Immature natural killer cell (primary cell): Measurements from ENCODE around the gene TSR1. TPM values are rescaled to one million over a fixed set of nuclear protein-coding genes. Genes with fewer than 3 reads are reported as not detected.
A peak's percentile ranks its signal among the peaks of the same experiment; 100 is the strongest.

Experiments used
- DNase-seq, 3 donors: peaks; one replicate each; pipeline ENCODE4 v3.0.0; 2022; ENCODE audit warnings: mixed read lengths in 1 of 3
- H3K27ac Mint-ChIP-seq, 6 donors: one replicate each; pipeline ENCODE4 v1.8.0; 2020; ENCODE audit warnings: mixed read lengths in 6 of 6, mild to moderate bottlenecking in 5 of 6, inconsistent platforms in 4 of 6, moderate library complexity in 3 of 6
- H3K27me3 Mint-ChIP-seq, 3 donors: one replicate each; pipeline ENCODE4 v1.8.0; 2020 to 2021; ENCODE audit warnings: low read depth in 3 of 3, mild to moderate bottlenecking in 3 of 3, mixed read lengths in 3 of 3, moderate library complexity in 3 of 3, inconsistent platforms in 1 of 3
- H3K36me3 Mint-ChIP-seq, 3 donors: one replicate each; pipeline ENCODE4 v1.8.0; 2020; ENCODE audit warnings: mixed read lengths in 3 of 3, inconsistent platforms in 2 of 3, mild to moderate bottlenecking in 2 of 3
- H3K4me1 Mint-ChIP-seq, 2 donors: one replicate each; pipeline ENCODE4 v1.8.0; 2020; ENCODE audit warnings: inconsistent platforms in 2 of 2, mild to moderate bottlenecking in 2 of 2, mixed read lengths in 2 of 2, moderate library complexity in 1 of 2
- H3K4me3 Mint-ChIP-seq, 5 donors: one replicate each; pipeline ENCODE4 v1.8.0; 2020; ENCODE audit warnings: mild to moderate bottlenecking in 5 of 5, mixed read lengths in 5 of 5, inconsistent platforms in 3 of 5, moderate library complexity in 3 of 5
- H3K9me3 Mint-ChIP-seq, 6 donors: one replicate each; pipeline ENCODE4 v1.8.0; 2020; ENCODE audit warnings: mild to moderate bottlenecking in 6 of 6, mixed read lengths in 6 of 6, inconsistent platforms in 4 of 6, moderate library complexity in 3 of 6
- polyA plus RNA-seq, 3 donors: library from polyadenylated mRNA; unstranded; fragments of 300-500 nt; fragmentation: Illumina TruSeq; gene quantifications; one replicate each; pipeline ENCODE4 v1.2.3, GENCODE V29; 2021

Gene TSR1
- polyA plus RNA-seq, 3 donors from 2014 or later = 8.0 to 17.1 (median 9.5) TPM

GRCh38 chr17:2374549-2375285 lies 38.5 kb upstream of the TSR1 start:
- peaks cover 0 to 3% (median 3%) of the 10 kb centered on the region in 3 donors for H3K36me3 Mint-ChIP-seq
- peak overlapping the region in 2 of 6 donors; percentile 40 to 76 for H3K27ac Mint-ChIP-seq
- no peaks in the 10 kb centered on the region for H3K9me3 Mint-ChIP-seq
- H3K4me1 Mint-ChIP-seq = no peaks in the 10 kb centered on the region
- no peak overlapping the region for H3K4me3 Mint-ChIP-seq
- peaks cover 0 to 1% (median 0%) of the 10 kb centered on the region in 3 donors for H3K27me3 Mint-ChIP-seq
- no peak for DNase-seq

GRCh38 chr17:2373179-2373578 lies 36.9 kb upstream of the TSR1 start:
- Mint-ChIP-seq H3K27me3 (peaks cover 0 to 3% (median 0%) of the 10 kb centered on the region in 3 donors), H3K27ac (no peak overlapping the region), H3K36me3 (peaks cover 0 to 3% (median 3%) of the 10 kb centered on the region in 3 donors), H3K4me1 (no peaks in the 10 kb centered on the region), H3K9me3 (no peaks in the 10 kb centered on the region), H3K4me3 (no peak overlapping the region)
- DNase-seq = no peak

- DNase-seq = no peak
- H3K27ac Mint-ChIP-seq = no peak overlapping the region
- H3K36me3 Mint-ChIP-seq = peaks cover 0 to 3% (median 3%) of the 10 kb centered on the region in 3 donors
- H3K27me3 Mint-ChIP-seq = peaks cover 0 to 3% (median 0%) of the 10 kb centered on the region in 3 donors
- H3K9me3 Mint-ChIP-seq = no peaks in the 10 kb centered on the region
- H3K4me3 Mint-ChIP-seq = no peak overlapping the region
- H3K4me1 Mint-ChIP-seq = no peaks in the 10 kb centered on the region
These were observed 36.4 kb upstream of the TSR1 start for GRCh38 chr17:2372681-2373080.

GRCh38 chr17:2372180-2372579 lies 35.9 kb upstream of the TSR1 start:
- H3K4me3 Mint-ChIP-seq = no peak overlapping the region
- H3K4me1 Mint-ChIP-seq = no peaks in the 10 kb centered on the region
- H3K27me3 Mint-ChIP-seq = peaks cover 0 to 3% (median 0%) of the 10 kb centered on the region in 3 donors
- DNase-seq = no peak
- no peak overlapping the region for H3K27ac Mint-ChIP-seq
- peaks cover 0 to 3% (median 3%) of the 10 kb centered on the region in 3 donors for H3K36me3 Mint-ChIP-seq
- no peaks in the 10 kb centered on the region for H3K9me3 Mint-ChIP-seq

GRCh38 chr17:2371183-2372130 lies 35.2 kb upstream of the TSR1 start:
- no peak overlapping the region for H3K27ac Mint-ChIP-seq
- peaks cover 0 to 3% (median 3%) of the 10 kb centered on the region in 3 donors for H3K36me3 Mint-ChIP-seq
- peaks cover 0 to 3% (median 0%) of the 10 kb centered on the region in 3 donors for H3K27me3 Mint-ChIP-seq
- no peak overlapping the region for H3K4me3 Mint-ChIP-seq
- no peak for DNase-seq
- no peaks in the 10 kb centered on the region for H3K9me3 Mint-ChIP-seq
- H3K4me1 Mint-ChIP-seq = no peaks in the 10 kb centered on the region

GRCh38 chr17:2370211-2370589 lies 33.9 kb upstream of the TSR1 start:
- Mint-ChIP-seq H3K36me3 (peaks cover 0 to 3% (median 3%) of the 10 kb centered on the region in 3 donors), H3K9me3 (no peaks in the 10 kb centered on the region), H3K27me3 (peaks cover 0 to 3% (median 0%) of the 10 kb centered on the region in 3 donors), H3K4me1 (no peaks in the 10 kb centered on the region), H3K27ac (no peak overlapping the region), H3K4me3 (no peak overlapping the region)
- no peak for DNase-seq

GRCh38 chr17:2369551-2370210 lies 33.4 kb upstream of the TSR1 start:
- Mint-ChIP-seq H3K9me3 (no peaks in the 10 kb centered on the region), H3K27me3 (peaks cover 0 to 3% (median 0%) of the 10 kb centered on the region in 3 donors), H3K27ac (no peak overlapping the region), H3K4me1 (no peaks in the 10 kb centered on the region), H3K4me3 (no peak overlapping the region), H3K36me3 (peaks cover 0 to 3% (median 0%) of the 10 kb centered on the region in 3 donors)
- DNase-seq = no peak

- H3K4me1 Mint-ChIP-seq = no peaks in the 10 kb centered on the region
- H3K4me3 Mint-ChIP-seq = no peak overlapping the region
- DNase-seq = no peak
- H3K9me3 Mint-ChIP-seq = no peaks in the 10 kb centered on the region
- H3K27ac Mint-ChIP-seq = no peak overlapping the region
- peaks cover 0 to 3% (median 0%) of the 10 kb centered on the region in 3 donors for H3K36me3 Mint-ChIP-seq
- H3K27me3 Mint-ChIP-seq = peaks cover 0 to 3% (median 0%) of the 10 kb centered on the region in 3 donors
These were observed 32.8 kb upstream of the TSR1 start for GRCh38 chr17:2369039-2369438.

GRCh38 chr17:2368359-2368758 lies 32.1 kb upstream of the TSR1 start:
- H3K27me3 Mint-ChIP-seq = peaks cover 0 to 3% (median 0%) of the 10 kb centered on the region in 3 donors
- H3K27ac Mint-ChIP-seq = no peak overlapping the region
- no peaks in the 10 kb centered on the region for H3K9me3 Mint-ChIP-seq
- H3K4me3 Mint-ChIP-seq = no peak overlapping the region
- no peaks in the 10 kb centered on the region for H3K4me1 Mint-ChIP-seq
- peaks cover 0 to 3% (median 0%) of the 10 kb centered on the region in 3 donors for H3K36me3 Mint-ChIP-seq
- DNase-seq = no peak

- H3K9me3 Mint-ChIP-seq = no peaks in the 10 kb centered on the region
- H3K27ac Mint-ChIP-seq = no peak overlapping the region
- DNase-seq = no peak
- H3K4me3 Mint-ChIP-seq = no peak overlapping the region
- no peaks in the 10 kb centered on the region for H3K36me3 Mint-ChIP-seq
- H3K4me1 Mint-ChIP-seq = no peaks in the 10 kb centered on the region
- H3K27me3 Mint-ChIP-seq = peaks cover 0 to 4% (median 0%) of the 10 kb centered on the region in 3 donors
These were observed 30.7 kb upstream of the TSR1 start for GRCh38 chr17:2366747-2367494.

- Mint-ChIP-seq H3K36me3 (peaks cover 0 to 7% (median 0%) of the 10 kb centered on the region in 3 donors), H3K27ac (no peak overlapping the region), H3K4me1 (no peaks in the 10 kb centered on the region), H3K4me3 (no peak overlapping the region), H3K27me3 (peaks cover 0 to 7% (median 0%) of the 10 kb centered on the region in 3 donors), H3K9me3 (no peaks in the 10 kb centered on the region)
- DNase-seq = no peak
These were observed 28.9 kb upstream of the TSR1 start for GRCh38 chr17:2365132-2365531.

- H3K4me1 Mint-ChIP-seq = no peaks in the 10 kb centered on the region
- peaks cover 0 to 7% (median 0%) of the 10 kb centered on the region in 3 donors for H3K27me3 Mint-ChIP-seq
- no peak for DNase-seq
- H3K27ac Mint-ChIP-seq = no peak overlapping the region
- peaks cover 0 to 7% (median 0%) of the 10 kb centered on the region in 3 donors for H3K36me3 Mint-ChIP-seq
- H3K4me3 Mint-ChIP-seq = no peak overlapping the region
- no peaks in the 10 kb centered on the region for H3K9me3 Mint-ChIP-seq
These were observed 28.5 kb upstream of the TSR1 start for GRCh38 chr17:2364763-2365116.
